PFSK-1 (cell line): ENCODE results near the gene SMIM35.

Experiments
- FOXP2 ChIP-seq: optimal IDR thresholded peaks from 2 replicates; pipeline ENCODE3; 2011; ENCODE audit warnings: borderline replicate concordance, control low read depth, inconsistent platforms; ENCODE audit not compliant: insufficient read depth; ENCODE audit errors: extremely low read length, extremely low read depth
- POLR2AphosphoS5 ChIP-seq: IDR thresholded peaks from 2 replicates; pipeline ENCODE4 v1.6.1; 2012; ENCODE audit warnings: low read depth, mild to moderate bottlenecking, control low read depth, low read length, moderate library complexity
- SIN3A ChIP-seq: IDR thresholded peaks from 2 replicates; pipeline ENCODE4 v1.6.1; 2012; ENCODE audit warnings: mild to moderate bottlenecking, low read length, moderate library complexity, borderline replicate concordance; ENCODE audit not compliant: insufficient read depth
- TAF1 ChIP-seq: IDR thresholded peaks from 2 replicates; pipeline ENCODE4 v1.6.1; 2012; ENCODE audit warnings: low read length, control low read depth, borderline replicate concordance; ENCODE audit not compliant: insufficient read depth
- TF ChIP-seq, protein P1 (sequence below), 2 experiments: IDR thresholded peaks; 2 replicates each; pipeline versions ENCODE4 v1.6.1 to v1.8.0; 2011 to 2012; ENCODE audit warnings: low read depth in 2 of 2, low read length in 2 of 2, control low read depth in 1 of 2, inconsistent platforms in 1 of 2, mild to moderate bottlenecking in 1 of 2, moderate library complexity in 1 of 2; ENCODE audit not compliant: insufficient read depth in 1 of 2

The SMIM35 gene

DNA sequence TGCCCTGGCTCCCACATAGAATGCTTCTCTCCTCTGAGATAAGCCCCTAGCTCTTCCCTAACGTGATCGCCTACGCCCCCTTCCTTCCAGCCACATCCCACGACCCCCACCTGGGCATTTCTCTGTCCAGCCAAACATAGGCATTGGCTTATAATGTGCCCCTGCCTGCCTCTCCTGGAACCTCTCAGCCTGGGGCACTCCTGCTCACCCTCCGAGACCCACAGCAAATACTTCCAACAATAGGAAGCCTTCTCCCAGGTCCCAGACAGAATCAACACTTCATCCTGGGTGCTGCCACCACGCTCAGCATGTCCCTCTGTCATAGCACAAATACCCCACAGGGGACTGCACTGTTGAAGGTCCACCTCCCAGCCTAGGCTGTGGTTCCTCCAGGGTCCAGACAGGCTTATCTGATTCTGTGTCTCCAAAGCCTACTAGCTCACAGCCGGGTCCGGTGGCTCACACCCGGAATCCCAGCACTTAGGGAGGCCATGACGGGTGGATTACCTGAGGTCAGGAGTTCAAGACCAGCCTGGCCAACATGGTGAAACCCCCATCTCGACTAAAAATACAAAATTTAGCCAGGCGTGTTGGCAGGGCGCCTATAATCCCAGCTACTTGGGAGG lies 34.1 kb downstream of the SMIM35 start:
- TF ChIP-seq FOXP2 (no peak), TAF1 (no peak), POLR2AphosphoS5 (no peak), SIN3A (no peak)
- TF ChIP-seq, protein P1, sequence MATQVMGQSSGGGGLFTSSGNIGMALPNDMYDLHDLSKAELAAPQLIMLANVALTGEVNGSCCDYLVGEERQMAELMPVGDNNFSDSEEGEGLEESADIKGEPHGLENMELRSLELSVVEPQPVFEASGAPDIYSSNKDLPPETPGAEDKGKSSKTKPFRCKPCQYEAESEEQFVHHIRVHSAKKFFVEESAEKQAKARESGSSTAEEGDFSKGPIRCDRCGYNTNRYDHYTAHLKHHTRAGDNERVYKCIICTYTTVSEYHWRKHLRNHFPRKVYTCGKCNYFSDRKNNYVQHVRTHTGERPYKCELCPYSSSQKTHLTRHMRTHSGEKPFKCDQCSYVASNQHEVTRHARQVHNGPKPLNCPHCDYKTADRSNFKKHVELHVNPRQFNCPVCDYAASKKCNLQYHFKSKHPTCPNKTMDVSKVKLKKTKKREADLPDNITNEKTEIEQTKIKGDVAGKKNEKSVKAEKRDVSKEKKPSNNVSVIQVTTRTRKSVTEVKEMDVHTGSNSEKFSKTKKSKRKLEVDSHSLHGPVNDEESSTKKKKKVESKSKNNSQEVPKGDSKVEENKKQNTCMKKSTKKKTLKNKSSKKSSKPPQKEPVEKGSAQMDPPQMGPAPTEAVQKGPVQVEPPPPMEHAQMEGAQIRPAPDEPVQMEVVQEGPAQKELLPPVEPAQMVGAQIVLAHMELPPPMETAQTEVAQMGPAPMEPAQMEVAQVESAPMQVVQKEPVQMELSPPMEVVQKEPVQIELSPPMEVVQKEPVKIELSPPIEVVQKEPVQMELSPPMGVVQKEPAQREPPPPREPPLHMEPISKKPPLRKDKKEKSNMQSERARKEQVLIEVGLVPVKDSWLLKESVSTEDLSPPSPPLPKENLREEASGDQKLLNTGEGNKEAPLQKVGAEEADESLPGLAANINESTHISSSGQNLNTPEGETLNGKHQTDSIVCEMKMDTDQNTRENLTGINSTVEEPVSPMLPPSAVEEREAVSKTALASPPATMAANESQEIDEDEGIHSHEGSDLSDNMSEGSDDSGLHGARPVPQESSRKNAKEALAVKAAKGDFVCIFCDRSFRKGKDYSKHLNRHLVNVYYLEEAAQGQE (IDR thresholded peaks at IDR 0.05; ENCODE audit: insufficient read depth in 1 of 2, low read depth in 2 of 2, low read length in 2 of 2): no peak

DNA sequence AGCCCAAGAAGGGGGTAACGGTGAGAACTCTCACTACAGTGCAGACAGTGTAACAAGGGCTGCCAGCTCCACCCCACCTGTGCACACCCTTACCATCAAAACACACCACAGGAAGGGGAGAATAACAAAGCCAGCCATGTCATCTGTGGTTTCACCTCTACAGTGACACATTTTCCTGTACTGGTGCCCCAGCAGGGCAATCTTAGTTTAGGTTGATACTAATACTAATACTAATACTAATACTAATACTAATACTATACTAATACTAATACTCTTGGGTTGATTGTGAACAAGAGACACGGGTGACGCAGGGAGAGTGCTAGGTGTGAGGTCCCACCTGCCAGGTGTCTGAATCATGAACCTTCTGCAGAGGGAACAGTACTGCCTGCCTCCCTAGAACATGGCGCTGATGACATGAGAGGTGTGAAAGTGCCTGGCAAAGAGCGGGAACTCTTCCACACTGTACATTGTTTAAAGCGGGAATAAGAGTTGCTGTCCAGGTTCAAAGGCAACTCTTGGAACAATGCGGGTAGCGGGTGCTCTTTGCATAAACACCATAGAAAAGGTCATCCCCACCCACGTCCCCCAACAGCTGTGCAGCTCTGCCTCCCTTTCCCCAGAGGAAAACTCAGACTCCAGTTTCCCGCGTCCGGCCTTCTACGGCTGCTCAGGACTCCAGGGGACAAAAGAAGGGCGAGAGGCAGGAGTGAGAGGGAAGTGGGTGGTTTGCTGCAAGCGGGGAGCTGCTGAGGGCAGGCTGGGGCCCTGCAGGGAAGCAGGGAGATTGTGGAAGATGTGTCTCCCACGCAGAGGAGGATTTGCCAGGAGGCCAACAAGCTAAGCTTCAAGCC lies 34.9 kb downstream of the SMIM35 start:
- TF ChIP-seq FOXP2 (no peak), TAF1 (no peak), POLR2AphosphoS5 (no peak), SIN3A (no peak)
- TF ChIP-seq, protein P1 (IDR thresholded peaks at IDR 0.05; ENCODE audit: insufficient read depth in 1 of 2, low read depth in 2 of 2, low read length in 2 of 2): no peak

GRCh38 chr11:118051136-118051610 lies 35.6 kb downstream of the SMIM35 start:
- TF ChIP-seq POLR2AphosphoS5 (no peak), SIN3A (no peak), FOXP2 (no peak), TAF1 (no peak)
- TF ChIP-seq, protein P1 (IDR thresholded peaks at IDR 0.05; ENCODE audit: insufficient read depth in 1 of 2, low read depth in 2 of 2, low read length in 2 of 2): no peak

GRCh38 chr11:118050208-118050891 lies 36.4 kb downstream of the SMIM35 start:
- TF ChIP-seq POLR2AphosphoS5: no peak
- no peak for TF ChIP-seq FOXP2
- TF ChIP-seq TAF1: no peak
- no peak for TF ChIP-seq SIN3A
- TF ChIP-seq, protein P1 (IDR thresholded peaks at IDR 0.05; ENCODE audit: insufficient read depth in 1 of 2, low read depth in 2 of 2, low read length in 2 of 2): no peak
